ENCODE measurements around the gene P4HTM. TPM values are rescaled to one million over a fixed set of nuclear protein-coding genes. Genes with fewer than 3 reads are reported as not detected.

The P4HTM gene
- total and polyA plus RNA-seq, 2 of the 8 experiments (the other 6 are each of a cell fraction or from before 2014, with no cell fraction given), result 19.1 to 25.4 TPM

DNA sequence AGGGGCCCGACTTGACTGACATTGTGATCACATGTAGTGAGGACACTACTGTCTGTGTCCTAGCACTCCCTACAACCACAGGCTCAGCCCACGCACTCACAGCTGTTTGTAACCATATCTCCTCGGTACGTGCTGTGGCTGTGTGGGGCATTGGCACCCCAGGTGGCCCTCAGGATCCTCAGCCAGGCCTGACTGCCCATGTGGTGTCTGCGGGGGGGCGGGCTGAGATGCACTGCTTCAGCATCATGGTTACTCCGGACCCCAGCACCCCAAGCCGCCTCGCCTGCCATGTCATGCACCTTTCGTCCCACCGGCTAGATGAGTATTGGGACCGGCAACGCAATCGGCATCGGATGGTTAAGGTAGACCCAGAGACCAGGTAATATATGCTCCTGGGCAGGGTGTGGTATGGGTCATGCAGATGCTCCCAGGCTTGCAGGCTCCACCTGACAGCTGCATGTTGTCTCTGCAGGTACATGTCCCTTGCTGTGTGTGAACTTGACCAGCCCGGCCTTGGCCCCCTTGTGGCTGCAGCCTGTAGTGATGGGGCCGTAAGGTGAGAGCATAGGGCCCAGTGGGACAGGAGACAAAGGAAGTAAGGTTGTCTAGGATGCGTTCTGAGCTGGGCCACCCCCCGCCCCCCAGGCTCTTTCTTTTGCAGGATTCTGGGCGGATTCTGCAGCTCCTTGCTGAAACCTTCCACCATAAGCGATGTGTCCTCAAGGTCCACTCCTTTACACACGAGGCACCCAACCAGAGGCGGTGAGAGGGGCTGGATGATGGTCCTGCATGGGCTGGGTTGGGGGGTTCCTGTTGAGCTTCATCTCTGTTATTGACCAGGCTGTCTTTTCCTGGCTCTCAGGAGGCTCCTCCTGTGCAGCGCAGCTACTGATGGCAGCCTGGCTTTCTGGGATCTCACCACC lies 24.0 kb downstream of the P4HTM start (continued):
- TF ChIP-seq GABPA (IDR thresholded peaks at IDR 0.05; ENCODE audit: borderline replicate concordance, insufficient read depth, low read length) (peak; percentile 43; the same call in 1 of the 2 replicates), CREB1 (IDR thresholded peaks at IDR 0.05) (peak; percentile 65), CBX8 (IDR thresholded peaks at IDR 0.05; ENCODE audit: borderline replicate concordance, low read depth, low read length) (no peak), RNF2 (IDR thresholded peaks at IDR 0.05; ENCODE audit: borderline replicate concordance, low read depth, low read length, missing control alignments, poor library complexity, severe bottlenecking) (no peak), POLR2AphosphoS5 (IDR thresholded peaks at IDR 0.05; ENCODE audit: low read depth, low read length) (peak; percentile 50), POLR2A (IDR thresholded peaks at IDR 0.05; ENCODE audit: control extremely low read depth in 1 of 2, low read depth in 2 of 2, low read length in 2 of 2) (no peak; a peak in 2 of 3 replicates), ATF2 (IDR thresholded peaks at IDR 0.05; ENCODE audit: low read length) (no peak)

Measured in H1 (cell line).